GM10248 (cell line): ENCODE data around the gene NPVF.

ENCODE experiments used
- CTCF ChIA-PET: fragments of 300-600 bp; sonication (Branson Sonifier 250); formaldehyde crosslinking; extraction: SDS; loops from one replicate; lab custom pipeline; 2021; ENCODE audit warnings: antibody characterized with exemption; lab: Yijun Ruan, JAX
- POLR2A ChIA-PET: fragments of 350-650 bp; sonication (Branson Sonifier 250); formaldehyde crosslinking; extraction: SDS; loops from one replicate; lab custom pipeline; 2020; ENCODE audit warnings: antibody characterized with exemption; lab: Yijun Ruan, JAX
- DNase-seq: peaks from one replicate; pipeline ENCODE4 v3.0.0; 2012; ENCODE audit errors: extremely low spot score
- CTCF ChIP-seq: IDR thresholded peaks from 2 replicates; pipeline ENCODE4 v1.5.1; 2012; ENCODE audit warnings: mild to moderate bottlenecking, low read depth; ENCODE audit errors: extremely low read depth, missing control alignments, control extremely low read depth

The NPVF gene

GRCh38 chr7:25221009-25221408, 7.3 kb downstream of the NPVF start:
- ChIA-PET POLR2A (no interaction called here), CTCF (no interaction called here)
- no peak for TF ChIP-seq CTCF
- DNase-seq: no peak

- ChIA-PET CTCF (interaction anchor here (1.1 to 2.2 kb wide), 5 partner anchors 12 to 174 kb away, joined by 3 to 7 read pairs (median 5); no protein-coding TSS in a partner anchor), POLR2A (no interaction called here)
- DNase-seq: no peak
- no peak for TF ChIP-seq CTCF
Measured at GRCh38 chr7:25218191-25218590, 10.1 kb downstream of the NPVF start.

GRCh38 chr7:25216837-25217236, 11.4 kb downstream of the NPVF start:
- CTCF ChIA-PET: interaction anchor here (0.6 to 2.2 kb wide), 19 partner anchors 9 to 216 kb away, joined by 3 to 8 read pairs (median 5); partner anchors contain the start of gene NPVF
- POLR2A ChIA-PET: no interaction called here

GRCh38 chr7:25215694-25216335, 12.5 kb downstream of the NPVF start:
- TF ChIP-seq CTCF: no peak
- DNase-seq: no peak
- POLR2A ChIA-PET: no interaction called here
- CTCF ChIA-PET: interaction anchor here (0.6 to 2.2 kb wide), 5 partner anchors 15 to 434 kb away, joined by 3 to 4 read pairs (median 3); no protein-coding TSS in a partner anchor

More at GRCh38 chr7:25216837-25217236, 11.4 kb downstream of the NPVF start:
- TF ChIP-seq CTCF: peak; percentile 74
- peak; percentile 27 for DNase-seq

GRCh38 chr7:25208525-25209221, 19.6 kb downstream of the NPVF start:
- TF ChIP-seq CTCF: no peak
- DNase-seq: no peak
- POLR2A ChIA-PET: no interaction called here
- CTCF ChIA-PET: interaction anchor here (1.3 to 1.5 kb wide), 2 partner anchors 14 to 17 kb away, joined by 3 read pairs; no protein-coding TSS in a partner anchor

- no peak for TF ChIP-seq CTCF
- DNase-seq: no peak
- CTCF ChIA-PET: interaction anchor here (1.3 kb wide), 1 partner anchor 16 kb away, joined by 3 read pairs; no protein-coding TSS in a partner anchor
- POLR2A ChIA-PET: no interaction called here
Measured at GRCh38 chr7:25207887-25208286, 20.4 kb downstream of the NPVF start.
